Liver (tissue), 9 donors: Measurements from ENCODE around the gene SPDYC. TPM values are rescaled to one million over a fixed set of nuclear protein-coding genes. Genes with fewer than 3 reads are reported as not detected.

Experiments
- DNase-seq: peaks from one replicate; pipeline ENCODE4 v3.0.0-alpha.2; 2017; ENCODE audit warnings: low spot score
- H3K27ac ChIP-seq, 2 donors: one replicate each; pipeline ENCODE4 v1.7.0; 2013; ENCODE audit warnings: inconsistent platforms in 2 of 2, low read length in 2 of 2, control low read depth in 1 of 2, low read depth in 1 of 2, mild to moderate bottlenecking in 1 of 2
- H3K27me3 ChIP-seq, 4 donors: one replicate each; pipeline versions ENCODE4 v1.6.1 to v1.7.0; 2013; ENCODE audit warnings: low read length in 3 of 4, inconsistent platforms in 1 of 4, mild to moderate bottlenecking in 1 of 4, moderate library complexity in 1 of 4; ENCODE audit not compliant: control insufficient read depth in 4 of 4, insufficient read depth in 4 of 4
- H3K36me3 ChIP-seq, 4 donors: one replicate each; pipeline versions ENCODE4 v1.6.1 to v1.7.0; 2013; ENCODE audit warnings: low read length in 3 of 4, mild to moderate bottlenecking in 3 of 4, low read depth in 1 of 4, moderate library complexity in 1 of 4; ENCODE audit not compliant: control insufficient read depth in 4 of 4, insufficient read depth in 3 of 4
- H3K4me1 ChIP-seq, 4 donors: one replicate each; pipeline versions ENCODE4 v1.6.1 to v1.7.0; 2013; ENCODE audit warnings: low read length in 3 of 4, mild to moderate bottlenecking in 3 of 4, moderate library complexity in 1 of 4; ENCODE audit not compliant: control insufficient read depth in 4 of 4, insufficient read depth in 4 of 4
- H3K4me3 ChIP-seq, 3 donors: one replicate each; pipeline versions ENCODE4 v1.6.1 to v1.7.0; 2013; ENCODE audit warnings: low read length in 3 of 3, control low read depth in 1 of 3, low read depth in 1 of 3, mild to moderate bottlenecking in 1 of 3
- H3K9ac ChIP-seq, 2 donors: one replicate each; pipeline ENCODE4 v1.7.0; 2013; ENCODE audit warnings: low read length in 2 of 2, mild to moderate bottlenecking in 2 of 2, moderate library complexity in 2 of 2, control low read depth in 1 of 2, low read depth in 1 of 2
- H3K9me3 ChIP-seq, 4 donors: one replicate each; pipeline versions ENCODE4 v1.6.1 to v1.7.0; 2013; ENCODE audit warnings: low read length in 3 of 4; ENCODE audit not compliant: control insufficient read depth in 4 of 4
- EGR1 ChIP-seq, 2 donors: IDR thresholded peaks; 2 replicates each; pipeline ENCODE4 v1.6.1; 2016 to 2018; ENCODE audit warnings: antibody characterized with exemption in 2 of 2, low read depth in 2 of 2
- FOXA1 ChIP-seq: IDR thresholded peaks from 2 replicates; pipeline ENCODE4 v1.6.1; 2016; ENCODE audit warnings: antibody characterized with exemption
- FOXA2 ChIP-seq: IDR thresholded peaks from 2 replicates; pipeline ENCODE4 v1.6.1; 2016; ENCODE audit warnings: antibody characterized with exemption
- GABPA ChIP-seq, 2 donors: IDR thresholded peaks in 1 of 2; conservative IDR thresholded peaks in 1 of 2; 2 replicates each; pipeline ENCODE4 v1.6.1; 2016; ENCODE audit warnings: antibody characterized with exemption in 2 of 2, mild to moderate bottlenecking in 1 of 2, moderate library complexity in 1 of 2
- HNF4A ChIP-seq, 2 donors: conservative IDR thresholded peaks; 2 replicates each; pipeline ENCODE4 v1.6.1; 2016; ENCODE audit warnings: antibody characterized with exemption in 2 of 2, mild to moderate bottlenecking in 2 of 2
- HNF4G ChIP-seq: IDR thresholded peaks from 2 replicates; pipeline ENCODE4 v1.6.1; 2016; ENCODE audit warnings: antibody characterized with exemption
- JUND ChIP-seq, 2 donors: IDR thresholded peaks; 2 replicates each; pipeline ENCODE4 v1.6.1; 2016; ENCODE audit warnings: antibody characterized with exemption in 2 of 2
- NR2F2 ChIP-seq: IDR thresholded peaks from 2 replicates; pipeline ENCODE4 v1.6.1; 2016; ENCODE audit warnings: antibody characterized with exemption
- RAD21 ChIP-seq, 2 donors: IDR thresholded peaks; 2 replicates each; pipeline ENCODE4 v1.6.1; 2016; ENCODE audit warnings: antibody characterized with exemption in 2 of 2, mild to moderate bottlenecking in 2 of 2
- RXRA ChIP-seq, 2 donors: IDR thresholded peaks; 2 replicates each; pipeline ENCODE4 v1.6.1; 2017 to 2018; ENCODE audit warnings: antibody characterized with exemption in 2 of 2, mild to moderate bottlenecking in 1 of 2
- SP1 ChIP-seq: IDR thresholded peaks from 2 replicates; pipeline ENCODE4 v1.6.1; 2018; ENCODE audit warnings: antibody characterized with exemption, mild to moderate bottlenecking
- TAF1 ChIP-seq: conservative IDR thresholded peaks from 2 replicates; pipeline ENCODE4 v1.6.1; 2016; ENCODE audit warnings: antibody characterized with exemption, mild to moderate bottlenecking
- YY1 ChIP-seq: IDR thresholded peaks from 2 replicates; pipeline ENCODE4 v1.6.1; 2016; ENCODE audit warnings: antibody characterized with exemption, mild to moderate bottlenecking
- WGBS: extraction: QIAGEN DNeasy Blood & Tissue Kit; methylation state at CpG from one replicate; pipeline ENCODE4 v1.1.7; 2013; 5-methylcytosine and 5-hydroxymethylcytosine counted together
- polyA plus RNA-seq, 2 donors: library from polyadenylated mRNA; stranded (reverse) in 1 of 2; unstranded in 1 of 2; fragments of 200-250 nt in 1 of 2; fragments of >200 nt in 1 of 2; fragmentation: Nextera tagmentation in 1 of 2; extraction: Ambion mirVana in 1 of 2; gene quantifications; one replicate each; pipeline versions ENCODE4 v1.2.1 to v1.2.3, GENCODE V29; 2013 to 2015
- total RNA-seq, 2 donors: library from RNA; depleted of rRNA; stranded (reverse); fragments of >200 nt; gene quantifications; one replicate each; pipeline ENCODE4 v1.2.3, GENCODE V29; 2014
- TF ChIP-seq, protein P1 (sequence below): IDR thresholded peaks from 2 replicates; pipeline ENCODE4 v1.6.1; 2016; ENCODE audit warnings: antibody characterized with exemption
- TF ChIP-seq, protein P2 (sequence below): IDR thresholded peaks from 2 replicates; pipeline ENCODE4 v1.6.1; 2016; ENCODE audit warnings: antibody characterized with exemption, mild to moderate bottlenecking
- TF ChIP-seq, protein P3 (sequence below): IDR thresholded peaks from 2 replicates; pipeline ENCODE4 v1.6.1; 2016; ENCODE audit warnings: antibody characterized with exemption
- TF ChIP-seq, protein P4 (sequence below): fragments of 150-350 bp; IDR thresholded peaks from 2 replicates; pipeline ENCODE4 v1.5.1; 2017; ENCODE audit warnings: improper control_type of control experiment, low read depth, low read length; ENCODE audit not compliant: missing input control
- TF ChIP-seq, protein P5 (sequence below): IDR thresholded peaks from 2 replicates; pipeline ENCODE4 v1.6.1; 2016; ENCODE audit warnings: antibody characterized with exemption
- donor health status: healthy.
- donor health status: healthy.
- donor health status: healthy.
- donor health status: healthy.
- donor health status: healthy.

Gene SPDYC
- total and polyA plus RNA-seq, 4 donors, result 0.08 to 1.1 (median 0.52) TPM; not detected in 1

DNA sequence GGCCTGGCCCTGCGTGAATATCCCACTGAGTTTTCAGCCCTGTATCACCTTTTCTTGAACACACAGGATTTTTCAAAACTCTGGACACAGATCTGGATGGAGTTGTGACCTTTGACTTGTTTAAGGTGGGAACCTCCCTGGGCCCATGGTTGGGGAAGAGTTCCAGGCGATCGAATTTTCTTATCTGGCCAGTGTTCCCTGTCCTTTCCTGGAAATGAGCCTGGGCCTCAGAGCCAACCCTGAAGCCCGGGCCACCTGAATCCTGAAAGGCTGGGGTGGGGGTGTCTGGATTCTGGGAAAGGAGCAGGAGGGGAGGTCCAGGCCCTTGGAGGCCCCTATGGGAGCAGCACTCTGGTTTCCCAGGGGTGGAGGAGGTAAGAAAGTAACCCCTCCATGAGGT lies 40.7 kb downstream of the SPDYC start:
- no peaks in the 10 kb centered on the region for H3K9me3 ChIP-seq
- H3K4me1 ChIP-seq, result peaks cover 12 to 29% (median 15%) of the 10 kb centered on the region in 4 donors
- TF ChIP-seq SP1 (peak; percentile 79), FOXA2 (no peak), NR2F2 (peak; percentile 62), RXRA (IDR thresholded peaks at IDR 0.05) (peak; percentile 59 to 67), RAD21 (IDR thresholded peaks at IDR 0.05) (peak in 1 of 2 donors; percentile 42), FOXA1 (no peak), HNF4G (no peak), YY1 (no peak), TAF1 (no peak), EGR1 (IDR thresholded peaks at IDR 0.05; ENCODE audit: low read depth in 2 of 2) (no peak), JUND (IDR thresholded peaks at IDR 0.05) (no peak), GABPA (IDR thresholded peaks at IDR 0.05 in 1 of 2, conservative IDR thresholded peaks at IDR 0.05 in 1 of 2) (peak in 1 of 2 donors; percentile 14), HNF4A (conservative IDR thresholded peaks at IDR 0.05) (peak; percentile 60 to 62)
- TF ChIP-seq, protein P1, sequence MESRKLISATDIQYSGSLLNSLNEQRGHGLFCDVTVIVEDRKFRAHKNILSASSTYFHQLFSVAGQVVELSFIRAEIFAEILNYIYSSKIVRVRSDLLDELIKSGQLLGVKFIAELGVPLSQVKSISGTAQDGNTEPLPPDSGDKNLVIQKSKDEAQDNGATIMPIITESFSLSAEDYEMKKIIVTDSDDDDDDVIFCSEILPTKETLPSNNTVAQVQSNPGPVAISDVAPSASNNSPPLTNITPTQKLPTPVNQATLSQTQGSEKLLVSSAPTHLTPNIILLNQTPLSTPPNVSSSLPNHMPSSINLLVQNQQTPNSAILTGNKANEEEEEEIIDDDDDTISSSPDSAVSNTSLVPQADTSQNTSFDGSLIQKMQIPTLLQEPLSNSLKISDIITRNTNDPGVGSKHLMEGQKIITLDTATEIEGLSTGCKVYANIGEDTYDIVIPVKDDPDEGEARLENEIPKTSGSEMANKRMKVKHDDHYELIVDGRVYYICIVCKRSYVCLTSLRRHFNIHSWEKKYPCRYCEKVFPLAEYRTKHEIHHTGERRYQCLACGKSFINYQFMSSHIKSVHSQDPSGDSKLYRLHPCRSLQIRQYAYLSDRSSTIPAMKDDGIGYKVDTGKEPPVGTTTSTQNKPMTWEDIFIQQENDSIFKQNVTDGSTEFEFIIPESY, result no peak
- TF ChIP-seq, protein P2, sequence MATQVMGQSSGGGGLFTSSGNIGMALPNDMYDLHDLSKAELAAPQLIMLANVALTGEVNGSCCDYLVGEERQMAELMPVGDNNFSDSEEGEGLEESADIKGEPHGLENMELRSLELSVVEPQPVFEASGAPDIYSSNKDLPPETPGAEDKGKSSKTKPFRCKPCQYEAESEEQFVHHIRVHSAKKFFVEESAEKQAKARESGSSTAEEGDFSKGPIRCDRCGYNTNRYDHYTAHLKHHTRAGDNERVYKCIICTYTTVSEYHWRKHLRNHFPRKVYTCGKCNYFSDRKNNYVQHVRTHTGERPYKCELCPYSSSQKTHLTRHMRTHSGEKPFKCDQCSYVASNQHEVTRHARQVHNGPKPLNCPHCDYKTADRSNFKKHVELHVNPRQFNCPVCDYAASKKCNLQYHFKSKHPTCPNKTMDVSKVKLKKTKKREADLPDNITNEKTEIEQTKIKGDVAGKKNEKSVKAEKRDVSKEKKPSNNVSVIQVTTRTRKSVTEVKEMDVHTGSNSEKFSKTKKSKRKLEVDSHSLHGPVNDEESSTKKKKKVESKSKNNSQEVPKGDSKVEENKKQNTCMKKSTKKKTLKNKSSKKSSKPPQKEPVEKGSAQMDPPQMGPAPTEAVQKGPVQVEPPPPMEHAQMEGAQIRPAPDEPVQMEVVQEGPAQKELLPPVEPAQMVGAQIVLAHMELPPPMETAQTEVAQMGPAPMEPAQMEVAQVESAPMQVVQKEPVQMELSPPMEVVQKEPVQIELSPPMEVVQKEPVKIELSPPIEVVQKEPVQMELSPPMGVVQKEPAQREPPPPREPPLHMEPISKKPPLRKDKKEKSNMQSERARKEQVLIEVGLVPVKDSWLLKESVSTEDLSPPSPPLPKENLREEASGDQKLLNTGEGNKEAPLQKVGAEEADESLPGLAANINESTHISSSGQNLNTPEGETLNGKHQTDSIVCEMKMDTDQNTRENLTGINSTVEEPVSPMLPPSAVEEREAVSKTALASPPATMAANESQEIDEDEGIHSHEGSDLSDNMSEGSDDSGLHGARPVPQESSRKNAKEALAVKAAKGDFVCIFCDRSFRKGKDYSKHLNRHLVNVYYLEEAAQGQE, result no peak
- TF ChIP-seq, protein P3, sequence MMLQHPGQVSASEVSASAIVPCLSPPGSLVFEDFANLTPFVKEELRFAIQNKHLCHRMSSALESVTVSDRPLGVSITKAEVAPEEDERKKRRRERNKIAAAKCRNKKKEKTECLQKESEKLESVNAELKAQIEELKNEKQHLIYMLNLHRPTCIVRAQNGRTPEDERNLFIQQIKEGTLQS, result no peak
- TF ChIP-seq, protein P4, sequence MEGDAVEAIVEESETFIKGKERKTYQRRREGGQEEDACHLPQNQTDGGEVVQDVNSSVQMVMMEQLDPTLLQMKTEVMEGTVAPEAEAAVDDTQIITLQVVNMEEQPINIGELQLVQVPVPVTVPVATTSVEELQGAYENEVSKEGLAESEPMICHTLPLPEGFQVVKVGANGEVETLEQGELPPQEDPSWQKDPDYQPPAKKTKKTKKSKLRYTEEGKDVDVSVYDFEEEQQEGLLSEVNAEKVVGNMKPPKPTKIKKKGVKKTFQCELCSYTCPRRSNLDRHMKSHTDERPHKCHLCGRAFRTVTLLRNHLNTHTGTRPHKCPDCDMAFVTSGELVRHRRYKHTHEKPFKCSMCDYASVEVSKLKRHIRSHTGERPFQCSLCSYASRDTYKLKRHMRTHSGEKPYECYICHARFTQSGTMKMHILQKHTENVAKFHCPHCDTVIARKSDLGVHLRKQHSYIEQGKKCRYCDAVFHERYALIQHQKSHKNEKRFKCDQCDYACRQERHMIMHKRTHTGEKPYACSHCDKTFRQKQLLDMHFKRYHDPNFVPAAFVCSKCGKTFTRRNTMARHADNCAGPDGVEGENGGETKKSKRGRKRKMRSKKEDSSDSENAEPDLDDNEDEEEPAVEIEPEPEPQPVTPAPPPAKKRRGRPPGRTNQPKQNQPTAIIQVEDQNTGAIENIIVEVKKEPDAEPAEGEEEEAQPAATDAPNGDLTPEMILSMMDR, result no peak
- TF ChIP-seq, protein P5, sequence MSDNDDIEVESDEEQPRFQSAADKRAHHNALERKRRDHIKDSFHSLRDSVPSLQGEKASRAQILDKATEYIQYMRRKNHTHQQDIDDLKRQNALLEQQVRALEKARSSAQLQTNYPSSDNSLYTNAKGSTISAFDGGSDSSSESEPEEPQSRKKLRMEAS, result no peak
- H3K36me3 ChIP-seq, result peaks cover 3 to 27% (median 13%) of the 10 kb centered on the region in 4 donors
- no peak overlapping the region for H3K4me3 ChIP-seq
- no peaks in the 10 kb centered on the region for H3K27me3 ChIP-seq
- peak overlapping the region in 1 of 2 donors; percentile 1 for H3K27ac ChIP-seq
- 29% methylated on average over 4 of the region's 4 CpGs for WGBS
- no peak for DNase-seq
- no peak overlapping the region for H3K9ac ChIP-seq
